IMR-90 (cell line): ENCODE results near the gene KRTAP9-1. TPM values are rescaled to one million over a fixed set of nuclear protein-coding genes. Genes with fewer than 3 reads are reported as not detected.
"Not testable (repeated sequence)": the region's sequence is repeated elsewhere in the genome, so short reads cannot be mapped to it uniquely, and the experiment has no call there.

Experiments
- ATAC-seq: fragments of 200-7000 bp; cut with Tn5 transposase; 2 replicates; pipeline ENCODE4 v1.9.1; 2020; ENCODE audit warnings: low read depth, mild to moderate bottlenecking, moderate library complexity
- BruUV-seq: library from RNA; stranded (reverse); fragments of 400-500 nt; replicated peaks from 2 replicates; lab custom pipeline; 2021; lab: Mats Ljungman, UMichigan
- CTCF ChIA-PET: fragments of 300-600 bp; formaldehyde crosslinking; extraction: SDS; loops from one replicate; lab custom pipeline; 2021; ENCODE audit warnings: antibody characterized with exemption; lab: Yijun Ruan, JAX
- POLR2A ChIA-PET: fragments of 300-600 bp; sonication (Branson Sonifier 250); formaldehyde crosslinking; loops from one replicate; lab custom pipeline; 2022; ENCODE audit warnings: antibody characterized with exemption; ENCODE audit not compliant: unreplicated experiment; lab: Charles Lee
- DNase-seq: peaks from one replicate; pipeline ENCODE4 v3.0.0; 2013
- H2AFZ ChIP-seq: replicated peaks from 2 replicates; pipeline ENCODE3; 2013; ENCODE audit warnings: low read length, mild to moderate bottlenecking; ENCODE audit not compliant: poor library complexity
- H2AK5ac ChIP-seq: 2 replicates; pipeline ENCODE4 v1.6.1; 2013; ENCODE audit warnings: low read depth, low read length, inconsistent platforms
- H2AK9ac ChIP-seq: replicated peaks from 2 replicates; pipeline ENCODE3; 2013; ENCODE audit warnings: mild to moderate bottlenecking, low read depth, low read length, moderate library complexity; ENCODE audit not compliant: poor library complexity
- H2BK120ac ChIP-seq: 2 replicates; pipeline ENCODE4 v1.6.1; 2013; ENCODE audit warnings: low read depth, low read length, inconsistent platforms
- H2BK15ac ChIP-seq: 3 replicates; pipeline ENCODE4 v1.6.1; 2013; ENCODE audit warnings: low read depth, low read length, inconsistent platforms
- H2BK20ac ChIP-seq: 2 replicates; pipeline ENCODE4 v1.6.1; 2013; ENCODE audit warnings: low read depth, mild to moderate bottlenecking, inconsistent platforms, low read length, moderate library complexity
- H2BK5ac ChIP-seq: 2 replicates; pipeline ENCODE4 v1.6.1; 2013; ENCODE audit warnings: mild to moderate bottlenecking, low read depth, low read length, inconsistent platforms; ENCODE audit not compliant: poor library complexity, severe bottlenecking
- H3K14ac ChIP-seq: replicated peaks from 2 replicates; pipeline ENCODE4 v1.6.1; 2013; ENCODE audit warnings: low read depth, low read length, inconsistent platforms
- H3K18ac ChIP-seq: 2 replicates; pipeline ENCODE4 v1.6.1; 2013; ENCODE audit warnings: low read depth, low read length, control low read depth
- H3K23ac ChIP-seq: 2 replicates; pipeline ENCODE4 v1.6.1; 2013; ENCODE audit warnings: low read depth, low read length, inconsistent platforms
- H3K27ac ChIP-seq: 2 replicates; pipeline ENCODE4 v1.5.1; 2013; ENCODE audit warnings: mild to moderate bottlenecking, control low read depth, low read length; ENCODE audit not compliant: insufficient read depth
- H3K27me3 ChIP-seq: 2 replicates; pipeline ENCODE4 v1.6.1; 2013; ENCODE audit warnings: low read length; ENCODE audit not compliant: control insufficient read depth, insufficient read depth
- H3K36me3 ChIP-seq: 2 replicates; pipeline ENCODE4 v1.6.1; 2013; ENCODE audit warnings: low read length, mixed read lengths; ENCODE audit not compliant: control insufficient read depth, insufficient read depth
- H3K4ac ChIP-seq: 2 replicates; pipeline ENCODE4 v1.6.1; 2013; ENCODE audit warnings: low read depth, low read length, inconsistent platforms
- H3K4me1 ChIP-seq: 2 replicates; pipeline ENCODE4 v1.6.1; 2013; ENCODE audit warnings: low read length, mixed read lengths; ENCODE audit not compliant: control insufficient read depth, insufficient read depth
- H3K4me2 ChIP-seq: 2 replicates; pipeline ENCODE4 v1.6.1; 2013; ENCODE audit warnings: low read depth, mild to moderate bottlenecking, control low read depth, low read length, moderate library complexity
- H3K4me3 ChIP-seq: 2 replicates; pipeline ENCODE4 v1.5.1; 2013; ENCODE audit warnings: low read depth, mild to moderate bottlenecking, control low read depth, low read length, moderate library complexity; ENCODE audit not compliant: insufficient read depth
- H3K56ac ChIP-seq: 2 replicates; pipeline ENCODE4 v1.6.1; 2013; ENCODE audit warnings: low read length, inconsistent platforms; ENCODE audit not compliant: insufficient read depth; ENCODE audit errors: extremely low read depth
- H3K79me1 ChIP-seq, 2 experiments: 2 replicates each; pipeline ENCODE4 v1.6.1; 2013; ENCODE audit warnings: low read length in 2 of 2, inconsistent platforms in 1 of 2, low read depth in 1 of 2
- H3K9ac ChIP-seq: 2 replicates; pipeline ENCODE4 v1.6.1; 2013; ENCODE audit warnings: low read depth, low read length, control low read depth
- H3K9me1 ChIP-seq: 2 replicates; pipeline ENCODE4 v1.6.1; 2013; ENCODE audit warnings: low read length, inconsistent platforms; ENCODE audit not compliant: insufficient read depth
- H3K9me3 ChIP-seq: 2 replicates; pipeline ENCODE4 v1.6.1; 2013; ENCODE audit warnings: low read length; ENCODE audit not compliant: control insufficient read depth, insufficient read depth
- H4K20me1 ChIP-seq: 2 replicates; pipeline ENCODE4 v1.6.1; 2013; ENCODE audit warnings: low read length, inconsistent platforms; ENCODE audit not compliant: insufficient read depth
- H4K5ac ChIP-seq: 2 replicates; pipeline ENCODE4 v1.6.1; 2013; ENCODE audit warnings: mild to moderate bottlenecking, low read depth, low read length, control low read depth
- H4K8ac ChIP-seq, 2 experiments: 2 replicates each; pipeline ENCODE4 v1.6.1; 2013; ENCODE audit warnings: low read depth in 2 of 2, low read length in 2 of 2, control low read depth in 1 of 2, inconsistent platforms in 1 of 2
- H4K91ac ChIP-seq: 2 replicates; pipeline ENCODE4 v1.6.1; 2013; ENCODE audit warnings: low read depth, low read length, inconsistent platforms; ENCODE audit not compliant: insufficient read depth
- WGBS, 2 experiments: methylation state at CpG; one replicate each; pipeline versions ENCODE4 v1.1.5 to v1.1.7; 2013; ENCODE audit warnings: missing lambda C conversion rate in 2 of 2; ENCODE audit not compliant: insufficient read length in 1 of 2; ENCODE audit errors: extremely low coverage in 2 of 2; 5-methylcytosine and 5-hydroxymethylcytosine counted together
- dilution Hi-C: fragments of 300-500 bp; cut with HindIII; formaldehyde crosslinking; loops from one replicate; pipeline ENCODE4 v1.14.3; 2018; ENCODE audit warnings: low sequenced_read_pairs; ENCODE audit not compliant: unreplicated experiment
- in situ Hi-C: fragments of 300-500 bp; cut with MboI; formaldehyde crosslinking; loops from 3 replicates; pipeline ENCODE4 v1.14.3; 2019; ENCODE audit warnings: low sequenced_read_pairs, inconsistent platforms, mixed read lengths
- intact Hi-C: fragments of 100-400 bp; cut with micrococcal nuclease; formaldehyde crosslinking; loops from 2 replicates; pipeline ENCODE4 v1.10.0; 2022
- microRNA-seq, 2 experiments: library from miRNA; stranded (forward) in 1 of 2; unstranded in 1 of 2; fragments of 10-50 nt in 1 of 2; fragments of <30 nt in 1 of 2; gene quantifications in 1 of 2; microRNA quantifications in 1 of 2; one replicate each; pipeline versions ENCODE3 to v1.1.0; 2013 to 2020; ENCODE audit not compliant: insufficient read depth in 1 of 2, insufficient read length in 1 of 2, unreplicated experiment in 1 of 2
- polyA plus RNA-seq, 3 experiments: library from polyadenylated mRNA; depleted of rRNA; stranded (reverse); fragments of >200 nt; gene quantifications; 2 replicates each; pipeline ENCODE4 v1.2.3, GENCODE V29; 2012; ENCODE audit warnings: low replicate concordance in 1 of 3
- small RNA-seq, 5 experiments: library from RNA; depleted of rRNA; stranded (forward); fragments of <200 nt; gene quantifications; one replicate each; pipeline ENCODE3, GENCODE V24; 2012
- total RNA-seq: library from RNA; depleted of rRNA; stranded (reverse); fragments of >200 nt; gene quantifications from 2 replicates; pipeline ENCODE4 v1.2.3, GENCODE V29; 2012; rRNA removed

Gene KRTAP9-1
- total and polyA plus RNA-seq, 2 of the 4 experiments (the other 2 are of a cell fraction) = not detected

- H3K9me3 ChIP-seq, H2BK20ac ChIP-seq, H2AFZ ChIP-seq, H3K4me1 ChIP-seq, H3K4me2 ChIP-seq, H2BK120ac ChIP-seq, ATAC-seq, H4K8ac ChIP-seq, H2AK9ac ChIP-seq, intact Hi-C loops, H2BK5ac ChIP-seq, H3K9ac ChIP-seq, H3K9me1 ChIP-seq, H4K5ac ChIP-seq, H3K4me3 ChIP-seq, dilution Hi-C loops, H3K18ac ChIP-seq, DNase-seq, H4K91ac ChIP-seq, H3K14ac ChIP-seq, H3K27ac ChIP-seq, H2BK15ac ChIP-seq, H4K20me1 ChIP-seq, H3K27me3 ChIP-seq, H3K56ac ChIP-seq, H2AK5ac ChIP-seq, H3K79me1 ChIP-seq, POLR2A ChIA-PET, BruUV-seq, H3K36me3 ChIP-seq, H3K23ac ChIP-seq, H3K4ac ChIP-seq, in situ Hi-C loops: not testable (repeated sequence)
- no CpG with 5 or more reads among the region's 3 CpGs for WGBS, 2 experiments
- CTCF ChIA-PET = interaction anchor here (0.6 kb wide), 1 partner anchor 8 kb away, joined by 3 read pairs; no protein-coding TSS in a partner anchor
Observed at GRCh38 chr17:41237949-41238437, 48.3 kb downstream of the KRTAP9-1 start, which contains the start of gene KRTAP9-8. Gene KRTAP9-8 (plus strand): TSS chr17:41237999. CDS start chr17:41238052, 53 bp downstream.

Small RNA genes lying within 50 kb of the gene (microRNA-seq; reads per million reads assigned to microRNA genes)
- not detected for gene KRTAP4-17P (ENCODE audit: insufficient read depth, insufficient read length)

Small RNA genes lying within 50 kb of the gene (small RNA-seq; reads per million reads assigned to genes)
- gene KRTAP4-17P = 0 reads per million in 5 experiments

Other genes with a start within 250 kb of the KRTAP9-1 start
Only the 30 nearest of the 40 such genes appear.
- not detected in 2 replicates for gene KRTAP1-4, start 159.7 kb upstream of the KRTAP9-1 start, total RNA-seq
- not detected in 2 replicates for gene KRTAP1-4, start 159.7 kb upstream of the KRTAP9-1 start, polyA plus RNA-seq (2012; rRNA removed)
- not detected in 2 replicates for gene KRTAP1-3, start 155.0 kb upstream of the KRTAP9-1 start, total RNA-seq
- gene KRTAP1-3, start 155.0 kb upstream of the KRTAP9-1 start, polyA plus RNA-seq (2012; rRNA removed) = not detected in 2 replicates
- gene KRTAP1-1, start 148.4 kb upstream of the KRTAP9-1 start, total RNA-seq = 0.83 and 0.90 TPM in 2 replicates
- 1.2 and 1.5 TPM in 2 replicates for gene KRTAP1-1, start 148.4 kb upstream of the KRTAP9-1 start, polyA plus RNA-seq (2012; rRNA removed)
- not detected in 2 replicates for gene KRTAP2-1, start 142.6 kb upstream of the KRTAP9-1 start, total RNA-seq
- not detected in 2 replicates for gene KRTAP2-1, start 142.6 kb upstream of the KRTAP9-1 start, polyA plus RNA-seq (2012; rRNA removed)
- not detected in 2 replicates for gene KRTAP2-2, start 134.7 kb upstream of the KRTAP9-1 start, total RNA-seq
- 0.17 TPM in 1 of 2 replicates, not detected in the other for gene KRTAP2-2, start 134.7 kb upstream of the KRTAP9-1 start, polyA plus RNA-seq (2012; rRNA removed)
- 1.4 TPM in 2 replicates for gene KRTAP2-3, start 129.8 kb upstream of the KRTAP9-1 start, total RNA-seq
- 35.2 and 35.6 TPM in 2 replicates for gene KRTAP2-3, start 129.8 kb upstream of the KRTAP9-1 start, polyA plus RNA-seq (2012; rRNA removed)
- not detected in 2 replicates for gene KRTAP2-4, start 124.0 kb upstream of the KRTAP9-1 start, total RNA-seq
- not detected in 2 replicates for gene KRTAP2-4, start 124.0 kb upstream of the KRTAP9-1 start, polyA plus RNA-seq (2012; rRNA removed)
- not detected in 2 replicates for gene KRTAP4-7, start 105.7 kb upstream of the KRTAP9-1 start, total RNA-seq
- 0.11 TPM in 1 of 2 replicates, not detected in the other for gene KRTAP4-7, start 105.7 kb upstream of the KRTAP9-1 start, polyA plus RNA-seq (2012; rRNA removed)
- not detected in 2 replicates for gene KRTAP4-8, start 91.7 kb upstream of the KRTAP9-1 start, total RNA-seq
- gene KRTAP4-8, start 91.7 kb upstream of the KRTAP9-1 start, polyA plus RNA-seq (2012; rRNA removed) = not detected in 2 replicates
- gene KRTAP4-16, start 87.7 kb upstream of the KRTAP9-1 start, total RNA-seq = not detected in 2 replicates
- not detected in 2 replicates for gene KRTAP4-16, start 87.7 kb upstream of the KRTAP9-1 start, polyA plus RNA-seq (2012; rRNA removed)
- not detected in 2 replicates for gene KRTAP4-9, start 84.5 kb upstream of the KRTAP9-1 start, total RNA-seq
- gene KRTAP4-9, start 84.5 kb upstream of the KRTAP9-1 start, polyA plus RNA-seq (2012; rRNA removed) = 0.24 TPM in 2 replicates
- not detected in 2 replicates for gene KRTAP4-11, start 71.5 kb upstream of the KRTAP9-1 start, total RNA-seq
- not detected in 2 replicates for gene KRTAP4-11, start 71.5 kb upstream of the KRTAP9-1 start, polyA plus RNA-seq (2012; rRNA removed)
- gene KRTAP4-12, start 65.7 kb upstream of the KRTAP9-1 start, total RNA-seq = 0.18 TPM in 1 of 2 replicates, not detected in the other
- 1.0 and 1.1 TPM in 2 replicates for gene KRTAP4-12, start 65.7 kb upstream of the KRTAP9-1 start, polyA plus RNA-seq (2012; rRNA removed)
- gene KRTAP4-6, start 49.3 kb upstream of the KRTAP9-1 start, total RNA-seq = not detected in 2 replicates
- not detected in 2 replicates for gene KRTAP4-6, start 49.3 kb upstream of the KRTAP9-1 start, polyA plus RNA-seq (2012; rRNA removed)
- not detected in 2 replicates for gene KRTAP4-5, start 40.1 kb upstream of the KRTAP9-1 start, total RNA-seq
- not detected in 2 replicates for gene KRTAP4-5, start 40.1 kb upstream of the KRTAP9-1 start, polyA plus RNA-seq (2012; rRNA removed)
- gene KRTAP4-4, start 29.1 kb upstream of the KRTAP9-1 start, total RNA-seq = not detected in 2 replicates
- not detected in 2 replicates for gene KRTAP4-4, start 29.1 kb upstream of the KRTAP9-1 start, polyA plus RNA-seq (2012; rRNA removed)
- gene KRTAP4-3, start 21.7 kb upstream of the KRTAP9-1 start, total RNA-seq = not detected in 2 replicates
- gene KRTAP4-3, start 21.7 kb upstream of the KRTAP9-1 start, polyA plus RNA-seq (2012; rRNA removed) = not detected in 2 replicates
- not detected in 2 replicates for gene KRTAP4-2, start 11.7 kb upstream of the KRTAP9-1 start, total RNA-seq
- gene KRTAP4-2, start 11.7 kb upstream of the KRTAP9-1 start, polyA plus RNA-seq (2012; rRNA removed) = not detected in 2 replicates
- not detected in 2 replicates for gene KRTAP4-1, start 5.0 kb upstream of the KRTAP9-1 start, total RNA-seq
- not detected in 2 replicates for gene KRTAP4-1, start 5.0 kb upstream of the KRTAP9-1 start, polyA plus RNA-seq (2012; rRNA removed)
- not detected in 2 replicates for gene KRTAP9-2, start 36.8 kb downstream of the KRTAP9-1 start, total RNA-seq
- not detected in 2 replicates for gene KRTAP9-2, start 36.8 kb downstream of the KRTAP9-1 start, polyA plus RNA-seq (2012; rRNA removed)
- gene KRTAP9-3, start 42.6 kb downstream of the KRTAP9-1 start, total RNA-seq = not detected in 2 replicates
- not detected in 2 replicates for gene KRTAP9-3, start 42.6 kb downstream of the KRTAP9-1 start, polyA plus RNA-seq (2012; rRNA removed)
- not detected in 2 replicates for gene KRTAP9-8, start 48.1 kb downstream of the KRTAP9-1 start, total RNA-seq
- not detected in 2 replicates for gene KRTAP9-8, start 48.1 kb downstream of the KRTAP9-1 start, polyA plus RNA-seq (2012; rRNA removed)
- not detected in 2 replicates for gene KRTAP9-4, start 59.8 kb downstream of the KRTAP9-1 start, total RNA-seq
- gene KRTAP9-4, start 59.8 kb downstream of the KRTAP9-1 start, polyA plus RNA-seq (2012; rRNA removed) = not detected in 2 replicates
- gene KRTAP9-9, start 65.5 kb downstream of the KRTAP9-1 start, total RNA-seq = not detected in 2 replicates
- gene KRTAP9-9, start 65.5 kb downstream of the KRTAP9-1 start, polyA plus RNA-seq (2012; rRNA removed) = not detected in 2 replicates
- not detected in 2 replicates for gene KRTAP9-6, start 75.5 kb downstream of the KRTAP9-1 start, total RNA-seq
- gene KRTAP9-6, start 75.5 kb downstream of the KRTAP9-1 start, polyA plus RNA-seq (2012; rRNA removed) = not detected in 2 replicates
- gene KRTAP9-7, start 85.8 kb downstream of the KRTAP9-1 start, total RNA-seq = not detected in 2 replicates
- gene KRTAP9-7, start 85.8 kb downstream of the KRTAP9-1 start, polyA plus RNA-seq (2012; rRNA removed) = not detected in 2 replicates
- not detected in 2 replicates for gene KRTAP29-1, start 113.0 kb downstream of the KRTAP9-1 start, total RNA-seq
- not detected in 2 replicates for gene KRTAP29-1, start 113.0 kb downstream of the KRTAP9-1 start, polyA plus RNA-seq (2012; rRNA removed)
- gene KRTAP16-1, start 119.4 kb downstream of the KRTAP9-1 start, total RNA-seq = not detected in 2 replicates
- not detected in 2 replicates for gene KRTAP16-1, start 119.4 kb downstream of the KRTAP9-1 start, polyA plus RNA-seq (2012; rRNA removed)
- gene KRTAP17-1, start 125.8 kb downstream of the KRTAP9-1 start, total RNA-seq = not detected in 2 replicates
- not detected in 2 replicates for gene KRTAP17-1, start 125.8 kb downstream of the KRTAP9-1 start, polyA plus RNA-seq (2012; rRNA removed)
- gene KRT33A, start 160.9 kb downstream of the KRTAP9-1 start, total RNA-seq = not detected in 2 replicates
- not detected in 2 replicates for gene KRT33A, start 160.9 kb downstream of the KRTAP9-1 start, polyA plus RNA-seq (2012; rRNA removed)